K562 (cell line): ENCODE results near the gene NXF1. TPM values are rescaled to one million over a fixed set of nuclear protein-coding genes. Genes with fewer than 3 reads are reported as not detected.

Experiments used
- ARID4B ChIP-seq: sonication (generic); formaldehyde crosslinking; IDR thresholded peaks from 2 replicates; pipeline ENCODE4 v1.8.0; 2022; ENCODE audit warnings: mild to moderate bottlenecking, missing genetic modification reagents
- ATF7 ChIP-seq: fragments of 450-650 bp; IDR thresholded peaks from 2 replicates; pipeline ENCODE4 v1.7.1; 2014; ENCODE audit warnings: mild to moderate bottlenecking, moderate library complexity
- CBX2 ChIP-seq: fragments of 200-600 bp; sonication (generic); IDR thresholded peaks from one replicate; pipeline ENCODE4 v1.6.1; 2012; ENCODE audit warnings: mild to moderate bottlenecking, low read length, inconsistent platforms; ENCODE audit not compliant: insufficient read depth, poor library complexity, severe bottlenecking
- DDX20 ChIP-seq: fragments of 450-650 bp; IDR thresholded peaks from 2 replicates; pipeline ENCODE4 v1.6.1; 2016; ENCODE audit warnings: missing genetic modification characterization, low read depth, mild to moderate bottlenecking, missing compliant biosample characterization, moderate library complexity
- HEY1 ChIP-seq: fragments of 250-450 bp; sonication (Bioruptor Pico); IDR thresholded peaks from 2 replicates; pipeline ENCODE4 v1.5.0; 2020; ENCODE audit warnings: mild to moderate bottlenecking, moderate library complexity, borderline replicate concordance
- HMG20B ChIP-seq: fragments of 250-450 bp; sonication (Bioruptor Pico); IDR thresholded peaks from 2 replicates; pipeline ENCODE4 v1.5.0; 2021; ENCODE audit warnings: mild to moderate bottlenecking
- JUNB ChIP-seq: fragments of 450-650 bp; formaldehyde crosslinking; conservative IDR thresholded peaks from 2 replicates; pipeline ENCODE4 v1.4.0; 2020; ENCODE audit warnings: mild to moderate bottlenecking
- MBD1 ChIP-seq: fragments of 250-450 bp; sonication (Bioruptor Pico); IDR thresholded peaks from 2 replicates; pipeline ENCODE4 v1.8.0; 2022; ENCODE audit warnings: inconsistent platforms
- NRF1 ChIP-seq, 2 experiments: fragments of 450-650 bp; IDR thresholded peaks in 1 of 2; conservative IDR thresholded peaks in 1 of 2; 2 replicates each; pipeline ENCODE4 v1.6.1; 2014; ENCODE audit warnings: mild to moderate bottlenecking in 2 of 2
- POLR2B ChIP-seq: fragments of 450-650 bp; IDR thresholded peaks from 2 replicates; pipeline ENCODE4 v1.6.1; 2018; ENCODE audit warnings: low read depth; ENCODE audit not compliant: partially characterized antibody
- PURB ChIP-seq: sonication (generic); formaldehyde crosslinking; IDR thresholded peaks from 2 replicates; pipeline ENCODE4 v1.9.0; 2021; ENCODE audit warnings: low read depth, mild to moderate bottlenecking, missing genetic modification reagents
- RNF2 ChIP-seq: sonication (generic); IDR thresholded peaks from 2 replicates; pipeline ENCODE4 v1.6.1; 2016
- SIRT6 ChIP-seq: IDR thresholded peaks from one replicate; pipeline ENCODE4 v1.6.1; 2012; ENCODE audit warnings: low read depth, mild to moderate bottlenecking, control low read depth, inconsistent platforms, low read length, moderate library complexity
- SMARCB1 ChIP-seq: IDR thresholded peaks from 2 replicates; pipeline ENCODE4 v1.6.1; 2011; ENCODE audit warnings: improper control_type of control experiment, low read depth; ENCODE audit not compliant: insufficient read length
- SREBF1 ChIP-seq: fragments of 150-350 bp; IDR thresholded peaks from 2 replicates; pipeline ENCODE4 v1.6.1; 2014; ENCODE audit warnings: antibody characterized with exemption, low read depth, low read length, borderline replicate concordance
- THRB ChIP-seq: fragments of 450-650 bp; formaldehyde crosslinking; conservative IDR thresholded peaks from 2 replicates; pipeline ENCODE4 v1.4.0; 2022; ENCODE audit warnings: mild to moderate bottlenecking, missing genetic modification characterization
- ZNF3 ChIP-seq: fragments of 250-450 bp; sonication (Bioruptor Pico); IDR thresholded peaks from 2 replicates; pipeline ENCODE4 v1.5.0; 2021; ENCODE audit warnings: mild to moderate bottlenecking, moderate library complexity
- polyA plus RNA-seq, 8 experiments: library from polyadenylated mRNA; depleted of rRNA in 4 of 8; stranded (reverse) in 5 of 8; unstranded in 3 of 8; fragments of >200 nt; fragmentation: Nextera tagmentation in 2 of 8; fragmentation: Illumina TruSeq in 1 of 8; extraction: Ambion mirVana in 2 of 8; extraction: Trizol in 1 of 8; gene quantifications; 2 replicates each; pipeline versions ENCODE4 v1.2.1 to v1.2.3, GENCODE V29; 2011 to 2014; ENCODE audit warnings: inconsistent platforms in 1 of 8, missing spikeins in 1 of 8
- total RNA-seq, 7 experiments: library from RNA; depleted of rRNA in 6 of 7; stranded (reverse); fragments of >200 nt in 6 of 7; fragmentation: Illumina TruSeq in 2 of 7; extraction: Trizol in 2 of 7; gene quantifications; 2 replicates each; pipeline versions ENCODE4 v1.2.1 to v1.2.3, GENCODE V29; 2011 to 2021; ENCODE audit warnings: low replicate concordance in 1 of 7

NXF1 gene
- total and polyA plus RNA-seq, 9 of the 15 experiments (the other 6 are each of a cell fraction or from before 2014, with no cell fraction given): 18.1 to 98.3 (median 35.8) TPM

- no peak for TF ChIP-seq ZNF3 (CRISPR knock-in tag)
- peak; percentile 77; the same call in 1 of the 2 replicates for TF ChIP-seq ARID4B
- TF ChIP-seq ATF7: peak; percentile 87
- TF ChIP-seq SIRT6: no peak
- TF ChIP-seq MBD1 (CRISPR knock-in tag): no peak
- no peak for TF ChIP-seq PURB (CRISPR knock-in tag)
- no peak; the same call in 1 of the 2 replicates for TF ChIP-seq THRB (CRISPR knock-in tag)
- TF ChIP-seq SMARCB1: no peak
- no peak for TF ChIP-seq HMG20B
- peak; percentile 69 to 79 for TF ChIP-seq NRF1 (conservative IDR thresholded peaks at IDR 0.05 in 1 of 2, IDR thresholded peaks at IDR 0.05 in 1 of 2)
- no peak for TF ChIP-seq JUNB (CRISPR knock-in tag)
- peak; percentile 91 for TF ChIP-seq POLR2B
- TF ChIP-seq RNF2: no peak
- TF ChIP-seq DDX20 (tag): no peak
- TF ChIP-seq HEY1 (CRISPR knock-in tag): no peak
- no peak for TF ChIP-seq CBX2
- no peak for TF ChIP-seq SREBF1
Measured at GRCh38 chr11:62753736-62754603, 51.3 kb downstream of the NXF1 start, which contains the start of gene ZBTB3 (continued).
